GM21526 (cell line): Measurements from ENCODE around the gene GRIP1.

Source experiments
- ATAC-seq: cut with Tn5 transposase; IDR thresholded peaks from one replicate; pipeline ENCODE4 v1.9.1; 2021; ENCODE audit warnings: moderate library complexity; ENCODE audit not compliant: unreplicated experiment, low FRiP score

GRIP1 gene

DNA sequence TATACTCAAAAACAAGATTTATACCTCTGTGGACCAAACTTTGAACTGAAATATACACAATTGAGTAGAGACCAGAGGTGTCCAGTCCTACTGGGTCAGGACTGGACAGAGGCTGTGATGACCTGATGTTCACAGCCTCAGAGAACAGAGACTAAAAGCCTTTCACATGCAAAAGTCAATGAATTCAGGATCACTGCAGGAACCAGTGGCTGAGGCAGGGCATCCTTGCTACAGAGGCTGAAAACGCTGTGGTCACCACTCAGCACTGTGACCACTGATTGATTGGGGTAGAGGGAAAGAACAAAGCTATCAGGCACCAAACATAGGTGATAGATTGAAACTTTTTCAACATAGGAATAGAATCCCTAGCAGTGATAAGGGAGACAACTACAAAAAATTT lies 25.1 kb downstream of the GRIP1 start:
- no peak for ATAC-seq

DNA sequence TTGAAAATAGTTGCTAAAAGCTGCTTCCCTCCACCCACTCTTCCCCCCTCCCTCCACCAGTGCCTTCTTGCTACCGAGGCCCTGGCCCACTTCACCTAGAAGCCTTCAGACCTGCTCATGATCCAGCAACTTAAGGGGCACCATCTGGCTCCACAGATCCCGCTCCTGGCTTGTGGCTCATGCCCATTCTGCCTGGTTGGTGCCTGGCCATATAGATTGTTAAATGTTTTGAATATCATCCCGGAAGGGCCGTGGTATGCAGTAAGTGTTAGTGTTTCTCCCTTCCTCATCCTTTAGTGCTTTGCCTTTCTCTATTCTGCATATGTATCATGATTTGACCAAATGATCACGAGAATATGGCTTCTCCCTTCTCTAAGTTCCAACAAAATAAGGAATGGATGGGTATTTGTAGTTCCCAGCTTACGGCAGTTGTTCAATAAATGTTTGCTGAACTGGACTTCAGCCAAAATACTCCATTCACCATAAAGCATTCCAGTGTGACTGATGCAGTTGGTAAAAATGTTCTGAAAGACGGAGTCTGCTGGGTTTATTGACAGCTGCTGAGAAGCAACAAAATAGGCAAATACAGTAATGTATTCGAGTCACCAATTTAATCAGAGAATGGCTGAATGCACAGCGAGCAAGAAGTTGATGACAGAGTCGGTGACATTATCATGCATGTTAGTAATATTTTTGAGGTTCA lies 30.7 kb downstream of the GRIP1 start:
- no peak for ATAC-seq

DNA sequence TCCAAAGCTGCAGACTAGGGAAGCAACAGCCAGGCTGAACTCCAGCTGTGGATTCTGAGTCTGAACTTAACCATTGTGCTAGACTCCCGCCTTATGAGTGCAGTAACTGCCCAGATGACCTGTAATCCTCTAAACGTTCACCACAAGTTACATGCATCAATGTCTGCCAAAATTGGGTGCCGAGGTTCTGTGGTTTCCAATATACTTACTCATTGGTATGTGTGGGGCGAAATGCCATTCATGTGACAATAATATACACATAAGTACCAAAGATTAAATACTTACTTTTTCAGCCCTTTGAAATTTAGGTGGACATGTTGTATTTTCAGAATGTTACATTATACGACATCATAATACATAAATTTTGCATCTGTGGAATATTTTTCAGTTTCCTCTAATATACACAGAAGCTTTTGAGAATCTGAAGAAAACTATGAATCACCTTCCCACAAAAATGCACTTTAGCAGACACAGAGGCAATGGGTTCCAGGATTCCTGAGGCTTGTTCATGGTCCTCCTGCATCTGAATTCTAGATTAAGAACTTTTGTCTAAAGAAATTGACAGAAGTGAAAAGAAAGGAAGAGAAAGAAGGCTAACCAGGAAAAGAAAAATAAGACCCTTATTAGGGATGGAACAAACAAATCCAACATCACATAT lies 31.7 kb downstream of the GRIP1 start:
- no peak for ATAC-seq

DNA sequence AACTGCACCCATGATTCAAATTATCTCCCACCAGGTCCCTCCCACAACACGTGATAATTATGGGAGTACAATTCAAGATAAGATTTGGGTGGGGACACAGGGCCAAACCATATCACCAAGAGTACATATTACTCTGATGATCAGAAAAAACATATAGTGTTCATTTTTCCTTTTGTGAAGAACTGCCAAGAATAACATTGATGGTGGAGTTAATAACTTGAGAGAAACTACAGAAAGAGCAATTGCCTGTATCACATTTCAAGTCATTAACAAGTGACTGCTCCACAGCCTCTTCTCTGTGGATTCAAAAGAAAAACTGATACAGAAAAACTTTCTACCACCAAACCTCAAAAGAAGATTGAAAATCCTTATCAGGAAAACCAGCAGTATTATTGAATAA lies 34.7 kb downstream of the GRIP1 start:
- no peak for ATAC-seq

DNA sequence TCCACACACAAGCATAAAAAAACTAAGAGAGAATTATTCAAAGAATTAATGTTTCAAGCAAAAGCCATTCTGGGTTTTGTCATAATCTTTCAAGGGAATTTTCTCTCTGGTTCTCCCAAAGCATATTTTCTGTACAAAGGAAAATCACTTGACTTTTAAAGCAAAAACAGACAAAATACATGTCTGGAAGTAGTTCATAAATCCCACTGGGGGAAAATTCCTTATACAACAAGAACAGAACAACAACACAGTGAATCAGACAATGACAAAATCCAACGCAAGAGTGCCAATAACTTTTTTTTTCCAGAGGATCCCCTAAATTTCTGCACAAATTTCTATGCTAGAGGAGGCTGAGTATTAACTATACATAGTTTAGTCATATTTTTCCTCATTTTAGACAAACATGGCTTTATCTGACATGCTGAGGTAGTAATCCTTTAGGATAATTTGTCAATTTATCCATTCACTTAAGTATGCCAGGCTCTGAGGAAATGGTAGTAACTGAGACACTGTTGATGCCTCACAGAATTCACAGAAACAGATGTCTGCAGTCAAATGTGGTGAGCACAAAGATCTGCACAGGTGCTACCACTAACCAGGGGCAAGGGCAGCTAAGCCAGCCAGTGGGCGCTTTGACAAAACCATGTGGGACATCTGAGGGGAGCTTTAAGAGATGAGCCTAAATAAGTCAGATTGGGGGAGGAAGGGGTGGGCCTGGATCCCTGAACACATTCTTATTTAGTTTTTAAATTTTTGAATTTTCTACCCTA lies 38.0 kb downstream of the GRIP1 start:
- ATAC-seq, result no peak

DNA sequence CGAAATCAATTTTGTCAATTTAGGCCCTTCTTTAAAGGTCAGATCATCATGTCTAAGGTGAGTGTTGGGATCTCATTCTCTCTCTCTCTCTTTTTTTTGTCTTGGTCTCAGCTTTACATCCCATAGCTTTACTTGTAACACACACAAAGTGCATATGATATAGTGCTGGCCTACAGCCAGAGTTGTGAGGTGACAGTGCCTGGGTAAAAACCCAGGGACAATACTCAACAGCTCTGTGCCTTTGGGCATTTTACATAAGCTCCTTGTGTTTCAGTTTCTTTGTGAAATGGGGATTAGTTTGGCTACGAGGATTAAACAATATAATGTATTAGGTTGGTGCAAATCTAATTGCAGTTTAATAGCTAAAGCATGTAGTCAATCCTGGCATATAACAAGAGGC lies 40.2 kb downstream of the GRIP1 start:
- no peak for ATAC-seq

DNA sequence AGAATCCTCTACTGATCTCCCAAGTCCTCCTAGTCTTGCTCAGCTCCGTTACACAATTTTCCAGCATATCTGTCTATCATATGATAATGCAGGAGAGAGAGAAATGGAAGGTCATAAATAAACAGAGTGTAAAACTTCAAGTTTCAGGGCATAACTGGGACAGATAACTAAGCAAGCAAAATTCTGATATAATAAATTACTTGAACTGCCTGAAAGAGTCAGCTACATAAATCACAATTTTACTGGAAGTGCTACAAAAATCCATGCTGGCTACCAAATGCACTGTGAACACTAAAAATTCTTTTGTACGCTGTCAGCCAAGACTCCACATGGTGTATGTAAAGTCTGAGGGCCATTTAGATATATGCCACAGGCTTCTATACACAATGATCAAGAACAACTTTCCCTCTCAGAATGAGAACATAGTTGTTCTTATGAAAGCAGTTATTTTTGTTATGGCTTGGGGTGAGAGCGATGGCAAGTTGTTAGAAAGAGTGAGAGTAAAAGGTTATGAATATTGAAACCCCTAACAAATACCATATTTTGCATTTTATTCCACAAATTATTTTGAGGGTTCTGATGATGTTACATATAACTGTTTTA lies 41.1 kb downstream of the GRIP1 start:
- ATAC-seq, result no peak

DNA sequence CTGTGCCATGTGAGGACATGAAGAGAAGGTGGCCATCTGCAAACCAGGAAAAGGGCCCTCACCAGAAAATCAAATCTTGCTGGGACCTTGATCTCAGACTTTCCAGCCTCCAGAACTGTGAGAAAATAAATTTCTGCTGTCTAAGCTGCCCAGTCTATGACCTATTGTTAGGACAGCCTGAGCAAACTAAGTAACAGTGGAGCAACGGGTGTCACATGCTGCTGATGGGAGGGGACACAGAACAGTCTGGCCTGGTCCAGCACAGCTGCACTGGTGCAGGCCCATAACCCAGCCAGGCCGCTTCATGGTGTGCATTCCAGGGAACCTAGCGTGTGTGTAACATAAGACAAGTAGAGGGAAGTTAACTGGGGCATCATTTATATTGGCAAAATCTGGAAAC lies 42.1 kb downstream of the GRIP1 start:
- no peak for ATAC-seq

DNA sequence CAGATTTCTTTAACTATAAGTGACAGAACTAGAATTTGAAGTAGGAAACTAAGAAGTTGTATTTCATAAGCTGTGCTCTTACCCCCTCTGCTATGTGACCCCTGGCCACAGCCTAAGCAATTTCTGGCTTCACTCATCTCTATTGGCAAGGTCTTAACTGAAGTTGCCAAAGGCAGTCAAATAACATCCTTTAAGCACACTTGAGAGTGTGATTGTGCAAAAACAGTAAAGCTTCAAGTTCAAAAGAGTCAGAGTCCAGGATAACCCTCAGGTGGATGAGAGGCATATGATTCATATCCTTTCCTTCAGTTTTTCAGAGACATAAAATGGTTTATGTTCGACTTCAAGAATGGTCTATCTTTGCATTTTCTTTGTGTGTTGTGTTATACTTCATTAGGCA lies 45.2 kb downstream of the GRIP1 start:
- ATAC-seq, result no peak

DNA sequence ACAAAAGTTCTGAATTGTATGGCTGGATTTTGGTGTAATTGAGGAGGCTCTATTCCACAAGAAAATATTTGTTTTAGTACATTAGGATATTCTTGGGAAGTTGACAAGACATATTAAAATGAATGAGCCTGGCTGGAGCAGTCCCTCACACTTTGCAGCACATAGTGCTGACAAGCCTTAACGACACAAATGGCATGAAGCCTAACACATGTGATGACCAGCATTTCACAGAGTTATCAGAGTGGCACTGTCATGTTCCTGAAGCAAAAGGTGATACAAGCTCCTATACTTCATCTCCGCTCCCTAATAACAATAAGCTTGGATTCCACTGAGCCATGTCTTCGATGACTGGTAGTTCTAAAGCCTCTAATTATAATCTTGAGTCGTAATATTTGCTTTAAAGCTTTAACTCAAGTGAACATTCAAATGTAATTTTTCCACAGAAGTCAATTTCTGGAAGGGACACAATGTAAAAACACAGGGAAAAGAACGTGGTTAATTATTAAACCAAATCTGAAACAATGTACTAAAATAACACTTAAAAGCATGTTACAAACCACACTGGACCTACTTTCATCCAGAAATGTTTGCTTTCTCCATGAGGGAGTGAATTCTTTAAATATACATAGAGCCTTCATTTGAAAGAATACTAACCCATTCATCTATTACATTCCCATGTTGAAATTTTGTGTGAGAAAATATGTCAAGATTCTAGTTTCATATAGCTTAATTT lies 49.6 kb downstream of the GRIP1 start:
- ATAC-seq, result no peak

DNA sequence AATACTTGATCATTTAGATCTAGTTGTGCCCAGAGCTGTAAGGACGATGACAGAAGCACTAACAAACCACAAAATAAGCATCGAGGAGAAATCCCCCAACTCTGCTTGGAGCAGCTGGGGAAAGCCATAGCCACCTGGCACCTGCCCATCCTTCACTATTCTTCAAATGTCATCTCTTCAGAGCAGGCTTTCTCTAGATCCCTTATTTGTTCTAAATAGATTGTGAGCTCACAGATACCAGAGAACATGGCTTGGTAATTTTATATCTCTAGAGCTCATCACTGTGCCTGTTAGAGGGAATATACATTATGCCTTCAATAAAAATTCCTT lies 50.9 kb downstream of the GRIP1 start:
- no peak for ATAC-seq

DNA sequence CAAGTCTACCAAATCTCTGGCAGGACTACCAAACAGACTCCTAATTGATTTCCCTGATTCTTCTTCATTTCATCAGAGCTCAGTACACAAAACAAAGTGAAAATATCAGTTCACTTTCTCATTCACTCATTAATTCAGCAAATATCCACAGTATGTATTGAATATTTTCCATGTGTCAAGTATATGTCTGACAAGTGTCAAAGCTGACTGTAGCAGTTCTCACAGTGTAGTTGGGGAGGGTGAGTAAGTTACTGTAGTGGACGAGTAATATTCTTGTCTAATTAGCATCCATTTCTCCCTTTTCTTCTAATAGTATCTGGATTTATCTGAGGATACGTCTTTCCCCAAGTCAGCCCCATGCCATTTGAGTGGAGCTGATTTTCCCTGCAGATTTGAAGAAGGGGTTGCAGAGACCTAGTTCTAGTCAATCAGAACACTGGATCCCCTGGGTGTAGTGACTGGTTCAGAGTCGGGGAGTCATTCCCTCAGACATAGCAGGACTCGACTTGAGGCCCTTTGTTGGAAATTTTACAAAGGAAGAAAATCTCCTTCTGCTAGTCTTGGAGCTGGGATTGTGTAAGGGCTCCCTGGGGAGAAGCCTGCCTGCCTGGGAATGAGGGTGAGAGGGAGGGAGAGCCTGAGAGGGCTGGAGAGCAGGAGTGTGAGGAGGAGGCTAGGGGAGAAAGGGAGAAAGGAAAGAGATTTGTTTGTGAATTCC lies 51.4 kb downstream of the GRIP1 start:
- no peak for ATAC-seq

DNA sequence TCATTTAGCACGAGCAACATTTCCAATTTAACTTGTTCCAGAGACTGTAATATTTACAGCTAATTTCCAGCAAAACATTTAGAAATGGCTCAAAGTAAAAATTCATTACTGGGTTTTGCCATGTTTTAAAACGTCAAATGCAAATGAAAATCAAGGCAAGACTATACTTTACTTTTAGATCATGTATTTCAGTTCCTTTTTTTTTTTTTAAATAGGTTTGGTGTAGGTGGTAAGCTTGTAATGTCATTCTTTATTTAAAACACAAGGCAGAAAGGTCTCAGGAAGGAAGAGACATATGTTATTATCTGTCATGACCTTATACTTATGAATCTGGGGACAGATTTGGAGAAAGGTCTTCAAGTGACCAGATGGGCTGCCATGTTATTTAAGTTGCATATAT lies 54.1 kb downstream of the GRIP1 start:
- peak; percentile 66 for ATAC-seq

DNA sequence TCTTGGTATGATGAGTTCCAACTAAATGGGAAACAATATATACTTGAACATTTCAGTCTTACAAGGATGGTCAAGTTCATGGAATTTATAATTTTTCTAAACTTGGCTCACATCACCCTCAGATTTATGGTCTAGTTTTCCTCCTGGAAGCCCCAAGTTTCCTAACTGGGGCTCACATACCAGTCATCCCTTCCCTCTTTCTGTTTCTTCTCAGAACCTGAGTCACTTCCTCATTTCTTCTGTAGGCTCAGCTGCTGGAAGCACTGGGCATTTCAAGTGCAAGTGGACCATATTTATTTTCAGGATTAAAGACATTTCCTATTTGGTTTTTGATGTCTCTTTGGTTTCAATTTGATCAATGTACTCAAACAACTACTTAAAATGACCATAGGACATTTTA lies 55.4 kb downstream of the GRIP1 start:
- no peak for ATAC-seq

DNA sequence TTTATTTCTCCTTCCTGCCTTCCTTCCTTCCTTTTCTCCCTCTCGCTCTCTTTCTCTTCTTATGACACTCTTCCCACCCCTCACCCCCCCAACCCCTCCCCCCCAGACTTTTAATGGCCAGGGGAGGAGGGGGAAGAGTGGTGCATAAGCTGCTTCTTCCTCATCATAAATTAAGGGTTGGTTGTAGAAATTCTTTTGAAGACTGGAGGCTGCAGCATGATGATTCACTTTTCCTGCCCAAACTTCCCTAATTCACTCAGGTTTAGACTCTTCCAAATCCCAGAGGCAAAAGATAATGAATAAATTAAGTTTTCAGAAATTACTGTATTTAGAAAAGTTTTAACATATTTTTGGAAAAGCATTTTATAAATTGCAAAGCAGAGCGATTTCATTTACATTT lies 58.2 kb downstream of the GRIP1 start:
- no peak for ATAC-seq

DNA sequence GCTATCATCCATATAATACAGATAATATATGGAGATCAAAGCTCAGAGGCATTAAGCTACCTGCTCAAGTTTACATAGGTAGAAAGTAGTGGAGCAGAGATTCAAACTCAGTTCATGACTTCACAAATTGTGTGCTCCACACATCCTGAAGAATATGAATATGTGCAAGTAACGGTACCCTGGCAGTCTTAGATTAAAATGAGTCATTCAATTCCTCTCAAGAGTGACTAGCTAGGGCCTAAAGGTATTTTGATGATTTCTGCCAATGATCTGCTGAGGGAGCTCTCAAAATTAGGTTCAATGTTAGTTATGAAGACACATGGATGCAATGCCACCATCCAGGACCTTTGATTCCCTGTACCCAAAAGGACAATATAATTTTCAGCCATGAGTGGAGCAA lies 58.9 kb downstream of the GRIP1 start:
- no peak for ATAC-seq

DNA sequence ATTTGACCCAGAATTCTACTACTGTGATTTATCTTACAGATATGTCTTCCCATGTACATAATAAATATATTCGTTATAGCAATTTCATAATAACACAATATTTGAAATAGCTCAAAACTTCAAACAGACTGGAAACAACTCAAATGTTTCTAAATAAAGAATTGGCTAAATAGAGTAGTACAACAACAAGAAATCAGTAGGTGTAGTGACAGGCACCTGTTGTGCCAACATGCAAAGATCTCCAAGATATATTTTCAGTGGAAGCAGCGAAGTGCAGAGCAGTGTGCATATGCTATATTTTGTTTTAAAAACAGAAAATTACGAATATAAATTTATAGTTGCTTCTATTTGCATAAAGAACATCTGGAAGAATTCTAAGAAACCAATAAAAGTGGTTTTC lies 60.9 kb downstream of the GRIP1 start:
- ATAC-seq, result no peak

DNA sequence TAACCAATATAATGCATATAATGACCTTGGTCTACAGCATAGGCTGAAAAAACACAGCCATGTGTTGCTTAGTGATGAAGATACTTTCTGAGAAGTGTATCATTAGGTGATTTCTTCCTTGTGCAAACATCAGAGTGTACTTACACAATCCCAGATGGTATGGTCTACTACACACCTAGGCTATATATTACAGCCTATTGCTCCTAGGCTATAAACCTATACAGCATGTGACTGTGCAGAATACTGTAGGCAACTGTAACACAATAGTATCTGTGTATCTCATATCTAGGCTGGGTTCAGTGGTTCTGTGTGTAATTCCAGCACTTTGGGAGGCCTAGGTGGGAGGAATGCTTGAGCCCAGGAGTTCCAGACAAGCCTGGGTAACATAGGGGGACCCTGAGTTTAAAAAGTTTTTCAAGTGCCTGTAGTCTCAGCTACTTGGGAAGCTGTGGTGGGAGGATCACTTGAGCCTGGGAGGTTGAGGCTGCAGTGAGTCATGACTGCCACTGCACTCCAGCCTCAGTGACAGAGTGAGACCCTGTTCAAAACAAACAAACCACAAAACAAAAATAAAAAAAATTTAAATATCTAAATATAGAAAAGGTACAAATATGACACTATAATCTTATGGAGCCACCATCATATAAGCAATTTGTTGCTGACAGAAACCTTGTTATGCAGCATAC lies 66.6 kb downstream of the GRIP1 start:
- no peak for ATAC-seq

DNA sequence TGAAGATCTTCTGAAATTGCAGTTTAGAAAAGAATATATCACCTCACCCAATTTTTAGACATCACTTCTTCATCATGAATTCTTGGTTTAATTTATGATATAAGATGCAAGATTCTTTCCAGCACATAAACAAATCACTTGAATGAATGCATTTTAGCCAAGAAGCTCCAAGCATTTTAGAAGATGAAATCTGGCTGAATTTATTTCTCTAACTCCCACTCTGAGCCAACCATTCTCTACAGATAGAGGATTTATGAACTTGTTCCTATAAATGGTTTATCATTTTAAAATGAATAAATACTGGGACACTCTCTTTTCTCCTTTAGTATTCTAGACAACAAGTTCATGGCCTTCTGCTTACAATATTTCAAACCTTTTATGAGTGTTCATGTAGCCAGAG lies 71.7 kb downstream of the GRIP1 start:
- no peak for ATAC-seq

DNA sequence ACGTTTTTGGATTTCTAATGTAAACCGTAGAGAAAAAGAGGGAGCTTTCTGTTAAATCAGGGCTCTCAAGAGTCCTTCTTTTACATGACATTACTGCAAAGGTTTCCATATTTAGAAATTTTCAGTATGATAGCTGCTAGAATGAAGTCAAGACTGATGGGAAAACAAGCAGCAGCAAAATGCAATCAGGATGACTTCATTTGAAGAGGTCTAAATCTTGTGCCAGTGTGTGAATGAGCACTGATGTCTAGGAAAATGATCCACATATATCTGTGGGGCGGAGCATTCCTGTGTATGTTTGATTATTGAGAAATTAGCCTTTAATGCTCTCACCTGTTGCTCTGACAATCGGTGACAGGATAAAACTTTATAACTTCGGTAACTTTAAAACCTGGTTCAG lies 73.6 kb downstream of the GRIP1 start:
- ATAC-seq, result no peak
